Putamen (tissue), 1 donor: ENCODE data around the gene PRPF39.
"Not testable (repeated sequence)": the region's sequence is repeated elsewhere in the genome, so short reads cannot be mapped to it uniquely, and the experiment has no call there.

Experiments
- DNase-seq: peaks from one replicate; pipeline ENCODE4 v3.0.0-alpha.2; 2016; ENCODE audit warnings: low spot score

The PRPF39 gene

GRCh38 chr14:45136399-45136798, 52.5 kb downstream of the PRPF39 start:
- DNase-seq: no peak

GRCh38 chr14:45140661-45141187, 56.8 kb downstream of the PRPF39 start:
- no peak for DNase-seq

GRCh38 chr14:45142083-45142482, 58.2 kb downstream of the PRPF39 start:
- not testable (repeated sequence) for DNase-seq

- DNase-seq: no peak
Observed at GRCh38 chr14:45144658-45145057, 60.7 kb downstream of the PRPF39 start.

- no peak for DNase-seq
Observed at GRCh38 chr14:45145214-45145613, 61.3 kb downstream of the PRPF39 start.

GRCh38 chr14:45149602-45150001, 65.7 kb downstream of the PRPF39 start:
- DNase-seq: no peak

GRCh38 chr14:45150386-45150890, 66.5 kb downstream of the PRPF39 start:
- no peak for DNase-seq

- DNase-seq: no peak
Observed at GRCh38 chr14:45156067-45156466, 72.2 kb downstream of the PRPF39 start.
